ENCODE data around the gene CDH10. TPM values are rescaled to one million over a fixed set of nuclear protein-coding genes. Genes with fewer than 3 reads are reported as not detected.

Gene CDH10
- total RNA-seq, 1 donor from 2014 or later, result 11.0 TPM

GRCh38 chr5:24439465-24439864 lies 205.3 kb downstream of the CDH10 start:
- no peak for TF ChIP-seq CTCF (IDR thresholded peaks at IDR 0.05; ENCODE audit: unreplicated experiment)
- Mint-ChIP-seq H3K4me1 (ENCODE audit: low read depth) (no peaks in the 10 kb centered on the region), H3K27ac (no peak overlapping the region), H3K4me3 (ENCODE audit: low read depth) (no peak overlapping the region), H3K27me3 (no peaks in the 10 kb centered on the region), H3K36me3 (ENCODE audit: insufficient read depth) (no peaks in the 10 kb centered on the region), H3K9me3 (ENCODE audit: low read depth) (no peaks in the 10 kb centered on the region)
- DNase-seq (ENCODE audit: low spot score, unreplicated experiment), result no peak

All from progenitor cell of endocrine pancreas (in vitro differentiated cells).